Measurements from ENCODE around the gene ESRRA. TPM values are rescaled to one million over a fixed set of nuclear protein-coding genes. Genes with fewer than 3 reads are reported as not detected.
A peak's percentile ranks its signal among the peaks of the same experiment; 100 is the strongest.

ESRRA gene
- total and polyA plus RNA-seq, 2 of the 13 experiments (the other 11 are each of a cell fraction or from before 2014, with no cell fraction given): 18.1 to 36.3 TPM

GRCh38 chr11:64269540-64270220 lies 35.6 kb upstream of the ESRRA start (continued):
- peak; percentile 18; the same call in 1 of the 2 replicates for TF ChIP-seq SNAPC4 (CRISPR knock-in tag; IDR thresholded peaks at IDR 0.05)
- peak; percentile 40; the same call in 1 of the 2 replicates for TF ChIP-seq SOX5 (CRISPR knock-in tag; IDR thresholded peaks at IDR 0.05; ENCODE audit: borderline replicate concordance)
- peak; percentile 42; the same call in 1 of the 2 replicates for TF ChIP-seq ATF7-NPFF (CRISPR knock-in tag; IDR thresholded peaks at IDR 0.05; ENCODE audit: low read depth)
- no peak for TF ChIP-seq SRSF4 (IDR thresholded peaks at IDR 0.05; ENCODE audit: low read depth, low read length, poor library complexity, severe bottlenecking)
- no peak; the same call in 1 of the 2 replicates for TF ChIP-seq ZNF891 (CRISPR knock-in tag; IDR thresholded peaks at IDR 0.05)
- TF ChIP-seq CREM (IDR thresholded peaks at IDR 0.05): peak; percentile 98
- no peak for TF ChIP-seq CREM (CRISPR knock-in tag; IDR thresholded peaks at IDR 0.05)
- peak; percentile 43; the same call in 1 of the 2 replicates for TF ChIP-seq ZNF782 (CRISPR knock-in tag; IDR thresholded peaks at IDR 0.05; ENCODE audit: borderline replicate concordance)
- TF ChIP-seq AHR (CRISPR knock-in tag; IDR thresholded peaks at IDR 0.05): no peak; the same call in 1 of the 2 replicates
- no peak for TF ChIP-seq NFKB2 (CRISPR knock-in tag; IDR thresholded peaks at IDR 0.05; ENCODE audit: borderline replicate concordance)
- TF ChIP-seq, protein P1, sequence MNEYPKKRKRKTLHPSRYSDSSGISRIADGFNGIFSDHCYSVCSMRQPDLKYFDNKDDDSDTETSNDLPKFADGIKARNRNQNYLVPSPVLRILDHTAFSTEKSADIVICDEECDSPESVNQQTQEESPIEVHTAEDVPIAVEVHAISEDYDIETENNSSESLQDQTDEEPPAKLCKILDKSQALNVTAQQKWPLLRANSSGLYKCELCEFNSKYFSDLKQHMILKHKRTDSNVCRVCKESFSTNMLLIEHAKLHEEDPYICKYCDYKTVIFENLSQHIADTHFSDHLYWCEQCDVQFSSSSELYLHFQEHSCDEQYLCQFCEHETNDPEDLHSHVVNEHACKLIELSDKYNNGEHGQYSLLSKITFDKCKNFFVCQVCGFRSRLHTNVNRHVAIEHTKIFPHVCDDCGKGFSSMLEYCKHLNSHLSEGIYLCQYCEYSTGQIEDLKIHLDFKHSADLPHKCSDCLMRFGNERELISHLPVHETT (CRISPR knock-in tag; conservative IDR thresholded peaks at IDR 0.05): peak; percentile 92
- TF ChIP-seq NR2F6 (IDR thresholded peaks at IDR 0.05): peak; percentile 52
- TF ChIP-seq NR2F6 (CRISPR knock-in tag; IDR thresholded peaks at IDR 0.05): peak; percentile 83
- TF ChIP-seq ZNF670 (CRISPR knock-in tag; IDR thresholded peaks at IDR 0.05; ENCODE audit: borderline replicate concordance): peak; percentile 71; the same call in 1 of the 2 replicates
- TF ChIP-seq ZSCAN21 (CRISPR knock-in tag; IDR thresholded peaks at IDR 0.05; ENCODE audit: borderline replicate concordance): peak; percentile 32; the same call in 1 of the 2 replicates
- no peak for TF ChIP-seq ZNF83 (CRISPR knock-in tag; IDR thresholded peaks at IDR 0.05; ENCODE audit: borderline replicate concordance)
- no peak for TF ChIP-seq IRX3 (CRISPR knock-in tag; IDR thresholded peaks at IDR 0.05; ENCODE audit: borderline replicate concordance, low read depth)
- peak; percentile 77 for TF ChIP-seq RBM39 (IDR thresholded peaks at IDR 0.05; ENCODE audit: low read depth, low read length, poor library complexity, severe bottlenecking)
- TF ChIP-seq CBX1 (IDR thresholded peaks at IDR 0.05; ENCODE audit: low read depth): no peak
- TF ChIP-seq ZSCAN30 (CRISPR knock-in tag; IDR thresholded peaks at IDR 0.05): no peak
- 0 out of 2 replicates have a peak, but pooled peaks have one; percentile 22 for TF ChIP-seq ZNF792 (CRISPR knock-in tag; IDR thresholded peaks at IDR 0.05)
- no peak for TF ChIP-seq ZNF775 (CRISPR knock-in tag; IDR thresholded peaks at IDR 0.05; ENCODE audit: borderline replicate concordance)
- TF ChIP-seq, protein P2, sequence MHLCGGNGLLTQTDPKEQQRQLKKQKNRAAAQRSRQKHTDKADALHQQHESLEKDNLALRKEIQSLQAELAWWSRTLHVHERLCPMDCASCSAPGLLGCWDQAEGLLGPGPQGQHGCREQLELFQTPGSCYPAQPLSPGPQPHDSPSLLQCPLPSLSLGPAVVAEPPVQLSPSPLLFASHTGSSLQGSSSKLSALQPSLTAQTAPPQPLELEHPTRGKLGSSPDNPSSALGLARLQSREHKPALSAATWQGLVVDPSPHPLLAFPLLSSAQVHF (CRISPR knock-in tag; IDR thresholded peaks at IDR 0.05): no peak; the same call in 1 of the 2 replicates
- TF ChIP-seq, protein P3, sequence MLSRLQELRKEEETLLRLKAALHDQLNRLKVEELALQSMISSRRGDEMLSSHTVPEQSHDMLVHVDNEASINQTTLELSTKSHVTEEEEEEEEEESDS (CRISPR knock-in tag; IDR thresholded peaks at IDR 0.05; ENCODE audit: borderline replicate concordance): peak; percentile 26; the same call in 1 of the 2 replicates
